ENCODE results near the gene NPC1L1.

NPC1L1 gene

GRCh38 chr7:44482502-44483485 is 58.3 kb downstream of the NPC1L1 start:
- peaks cover 69% of the 10 kb centered on the region for H3K36me3 ChIP-seq
- no peak for DNase-seq
- no peak for TF ChIP-seq CTCF (IDR thresholded peaks at IDR 0.05; ENCODE audit: low read depth, low read length)

GRCh38 chr7:44477938-44478337 is 63.2 kb downstream of the NPC1L1 start:
- DNase-seq = no peak
- H3K4me3 ChIP-seq (ENCODE audit: low read depth, low read length) = no peak overlapping the region
- no peaks in the 10 kb centered on the region for H3K9me3 ChIP-seq (ENCODE audit: severe bottlenecking)
- no peak overlapping the region for H3K27ac ChIP-seq
- no peaks in the 10 kb centered on the region for H3K27me3 ChIP-seq (ENCODE audit: insufficient read depth, low read depth, severe bottlenecking)
- peaks cover 67% of the 10 kb centered on the region for H3K36me3 ChIP-seq
- no peak for TF ChIP-seq CTCF (IDR thresholded peaks at IDR 0.05; ENCODE audit: low read depth, low read length)

More at GRCh38 chr7:44482502-44483485, 58.3 kb downstream of the NPC1L1 start:
- no peak overlapping the region for H3K27ac ChIP-seq
- no peaks in the 10 kb centered on the region for H3K27me3 ChIP-seq (ENCODE audit: insufficient read depth, low read depth, severe bottlenecking)
- H3K9me3 ChIP-seq (ENCODE audit: severe bottlenecking) = no peaks in the 10 kb centered on the region
- H3K4me3 ChIP-seq (ENCODE audit: low read depth, low read length) = no peak overlapping the region

GRCh38 chr7:44477063-44477830 is 63.9 kb downstream of the NPC1L1 start:
- Histone ChIP-seq H3K36me3 (peaks cover 65% of the 10 kb centered on the region), H3K27me3 (ENCODE audit: insufficient read depth, low read depth, severe bottlenecking) (no peaks in the 10 kb centered on the region), H3K4me3 (ENCODE audit: low read depth, low read length) (no peak overlapping the region), H3K27ac (no peak overlapping the region), H3K9me3 (ENCODE audit: severe bottlenecking) (no peaks in the 10 kb centered on the region)
- TF ChIP-seq CTCF (IDR thresholded peaks at IDR 0.05; ENCODE audit: low read depth, low read length) = peak; percentile 95
- DNase-seq = peak; percentile 53

GRCh38 chr7:44476313-44476712 is 64.8 kb downstream of the NPC1L1 start:
- DNase-seq = no peak
- no peaks in the 10 kb centered on the region for H3K9me3 ChIP-seq (ENCODE audit: severe bottlenecking)
- H3K27me3 ChIP-seq (ENCODE audit: insufficient read depth, low read depth, severe bottlenecking) = no peaks in the 10 kb centered on the region
- H3K36me3 ChIP-seq = peaks cover 62% of the 10 kb centered on the region
- H3K27ac ChIP-seq = no peak overlapping the region
- H3K4me3 ChIP-seq (ENCODE audit: low read depth, low read length) = no peak overlapping the region
- no peak for TF ChIP-seq CTCF (IDR thresholded peaks at IDR 0.05; ENCODE audit: low read depth, low read length)

GRCh38 chr7:44473295-44473694 is 67.8 kb downstream of the NPC1L1 start:
- Histone ChIP-seq H3K27me3 (ENCODE audit: insufficient read depth, low read depth, severe bottlenecking) (no peaks in the 10 kb centered on the region), H3K36me3 (peaks cover 49% of the 10 kb centered on the region), H3K4me3 (ENCODE audit: low read depth, low read length) (no peak overlapping the region), H3K9me3 (ENCODE audit: severe bottlenecking) (no peaks in the 10 kb centered on the region), H3K27ac (no peak overlapping the region)
- no peak for TF ChIP-seq CTCF (IDR thresholded peaks at IDR 0.05; ENCODE audit: low read depth, low read length)
- DNase-seq = no peak

Measured in WERI-Rb-1 (cell line).